HepG2 (cell line): ENCODE results near the gene THOP1. TPM values are rescaled to one million over a fixed set of nuclear protein-coding genes. Genes with fewer than 3 reads are reported as not detected.

Experiments used
- BATF2 ChIP-seq: sonication (generic); formaldehyde crosslinking; IDR thresholded peaks from 2 replicates; pipeline ENCODE4 v1.8.0; 2022; ENCODE audit warnings: mild to moderate bottlenecking, missing genetic modification reagents, moderate library complexity
- HMGXB3 ChIP-seq: sonication (generic); formaldehyde crosslinking; IDR thresholded peaks from 2 replicates; pipeline ENCODE4 v1.4.0; 2020; ENCODE audit warnings: missing genetic modification reagents, borderline replicate concordance
- MIER3 ChIP-seq: IDR thresholded peaks from 2 replicates; pipeline ENCODE4 v1.6.1; 2016; ENCODE audit warnings: missing compliant biosample characterization, borderline replicate concordance
- POGK ChIP-seq: sonication (generic); formaldehyde crosslinking; conservative IDR thresholded peaks from 2 replicates; pipeline ENCODE4 v1.8.0; 2022; ENCODE audit warnings: mild to moderate bottlenecking, moderate library complexity, missing genetic modification reagents
- RBM22 ChIP-seq: fragments of 200-400 bp; formaldehyde crosslinking; optimal IDR thresholded peaks from 2 replicates; pipeline ENCODE3; 2017; ENCODE audit warnings: mild to moderate bottlenecking, low read length, moderate library complexity
- SIX1 ChIP-seq: sonication (generic); formaldehyde crosslinking; IDR thresholded peaks from 2 replicates; pipeline ENCODE4 v1.4.0; 2020; ENCODE audit warnings: missing genetic modification reagents, borderline replicate concordance
- SPEN ChIP-seq: sonication (generic); formaldehyde crosslinking; IDR thresholded peaks from 2 replicates; pipeline ENCODE4 v1.5.1; 2020; ENCODE audit warnings: low read depth, mild to moderate bottlenecking, missing genetic modification reagents
- ZNF20 ChIP-seq: sonication (generic); formaldehyde crosslinking; IDR thresholded peaks from 2 replicates; pipeline ENCODE4 v1.4.0; 2020; ENCODE audit warnings: mild to moderate bottlenecking, moderate library complexity, missing genetic modification reagents
- ZNF317 ChIP-seq: sonication (generic); formaldehyde crosslinking; IDR thresholded peaks from 2 replicates; pipeline ENCODE4 v1.5.0; 2020; ENCODE audit warnings: mild to moderate bottlenecking, missing genetic modification reagents
- ZNF33A ChIP-seq: sonication (generic); formaldehyde crosslinking; IDR thresholded peaks from 2 replicates; pipeline ENCODE4 v1.5.1; 2020; ENCODE audit warnings: missing genetic modification reagents, mild to moderate bottlenecking, moderate library complexity, borderline replicate concordance
- ZNF407 ChIP-seq: sonication (generic); formaldehyde crosslinking; IDR thresholded peaks from one replicate; pipeline ENCODE4 v1.5.1; 2020; ENCODE audit warnings: mild to moderate bottlenecking, missing genetic modification reagents; ENCODE audit errors: not compliant biosample characterization
- ZNF556 ChIP-seq: sonication (generic); formaldehyde crosslinking; IDR thresholded peaks from 2 replicates; pipeline ENCODE4 v1.4.0; 2020; ENCODE audit warnings: mild to moderate bottlenecking, missing genetic modification reagents, borderline replicate concordance
- polyA plus RNA-seq, 8 experiments: library from polyadenylated mRNA; depleted of rRNA in 3 of 8; stranded (reverse) in 7 of 8; unstranded in 1 of 8; fragments of >200 nt; fragmentation: Illumina TruSeq in 4 of 8; extraction: Trizol in 4 of 8; gene quantifications; 2 replicates each; pipeline versions ENCODE4 v1.2.1 to v1.2.3, GENCODE V29; 2011 to 2016; ENCODE audit warnings: low read depth in 4 of 8, missing spikeins in 1 of 8, mixed read lengths in 1 of 8; ENCODE audit not compliant: insufficient read depth in 1 of 8
- total RNA-seq, 5 experiments: library from RNA; depleted of rRNA; stranded (reverse); fragments of >200 nt; fragmentation: Illumina TruSeq; extraction: Trizol; gene quantifications; 2 replicates each; pipeline ENCODE4 v1.2.3, GENCODE V29; 2016; ENCODE audit warnings: low read depth in 1 of 5

Gene THOP1
- total and polyA plus RNA-seq, 2 of the 13 experiments (the other 11 are each of a cell fraction or from before 2014, with no cell fraction given): 74.4 to 116 TPM

- TF ChIP-seq HMGXB3 (peak; percentile 86; the same call in 1 of the 2 replicates), RBM22 (peak; percentile 31), ZNF33A (no peak), POGK (CRISPR knock-in tag) (peak; percentile 92), BATF2 (no peak), SIX1 (0 out of 2 replicates have a peak, but pooled peaks have one; percentile 16), SPEN (CRISPR knock-in tag) (peak; percentile 92), MIER3 (CRISPR knock-in tag) (peak; percentile 81; the same call in 1 of the 2 replicates), ZNF317 (CRISPR knock-in tag) (peak; percentile 55; the same call in 1 of the 2 replicates), ZNF20 (CRISPR knock-in tag) (no peak), ZNF556 (CRISPR knock-in tag) (peak; percentile 88; the same call in 1 of the 2 replicates), ZNF407 (peak; percentile 72)
These were observed 34.3 kb downstream of the THOP1 start, which contains the start of gene ZNF554 (continued) for GRCh38 chr19:2819540-2820111.
